Measurements from ENCODE around the gene ST6GALNAC4. TPM values are rescaled to one million over a fixed set of nuclear protein-coding genes. Genes with fewer than 3 reads are reported as not detected.

ST6GALNAC4 gene
- total and polyA plus RNA-seq, 2 donors (not counting 1 experiment from before 2014, with no cell fraction given), result 80.5 to 199 TPM

- ATAC-seq (ENCODE audit: low read depth), result no peak
- Histone ChIP-seq H3K36me3 (replicated peaks in 1 of 2; ENCODE audit: control extremely low read depth in 1 of 2, control insufficient read depth in 1 of 2, extremely low read depth in 1 of 2, insufficient read depth in 2 of 2, low read length in 1 of 2) (no peaks in the 10 kb centered on the region), H2AFZ (ENCODE audit: insufficient read depth, low read depth, low read length, poor library complexity, severe bottlenecking) (no peak overlapping the region), H3K27me3 (replicated peaks in 1 of 4; ENCODE audit: control extremely low read depth in 1 of 4, control insufficient read depth in 3 of 4, insufficient read depth in 4 of 4, low read length in 3 of 4) (no peaks in the 10 kb centered on the region), H3K9me3 (ENCODE audit: control extremely low read depth in 1 of 3, control insufficient read depth in 2 of 3, insufficient read depth in 1 of 3, low read length in 2 of 3) (no peaks in the 10 kb centered on the region), H3K4me2 (replicated peaks; ENCODE audit: low read depth, low read length, poor library complexity, severe bottlenecking) (no peak overlapping the region), H4K20me1 (ENCODE audit: control insufficient read depth, insufficient read depth, low read length, poor library complexity, severe bottlenecking) (no peaks in the 10 kb centered on the region), H3K4me1 (ENCODE audit: control insufficient read depth in 2 of 2, insufficient read depth in 2 of 2, low read length in 2 of 2) (peaks cover 25 to 41% of the 10 kb centered on the region in 2 donors), H3K27ac (ENCODE audit: low read length in 2 of 2) (no peak overlapping the region), H3K79me2 (ENCODE audit: control insufficient read depth, insufficient read depth, low read length) (no peaks in the 10 kb centered on the region), H3K4me3 (ENCODE audit: control extremely low read depth in 1 of 5, extremely low read depth in 1 of 5, insufficient read depth in 1 of 5, low read depth in 2 of 5, low read length in 4 of 5) (no peak overlapping the region), H3K9ac (ENCODE audit: low read length) (no peak overlapping the region)
- ChIA-PET CTCF (interaction anchor here (0.7 to 13.7 kb wide), 6 partner anchors 11 to 278 kb away, joined by 3 to 237 read pairs (median 28); partner anchors contain the start of genes CDK9, ST6GALNAC4 and TOR2A), POLR2A (interaction anchor here (0.7 kb wide), 1 partner anchor 65 kb away, joined by 4 read pairs; the partner anchor contains the start of gene FPGS)
- H3K4me1 Mint-ChIP-seq, result peaks cover 32% of the 10 kb centered on the region
- H3K9me3 Mint-ChIP-seq (ENCODE audit: insufficient read depth), result no peaks in the 10 kb centered on the region
- TF ChIP-seq EZH2 (IDR thresholded peaks at IDR 0.05; ENCODE audit: borderline replicate concordance, insufficient read depth, low read depth, low read length, poor library complexity, severe bottlenecking) (no peak), CTCF (IDR thresholded peaks at IDR 0.05) (no peak)
- peak; percentile 13 for DNase-seq
- H3K4me3 Mint-ChIP-seq, result no peak overlapping the region
- no peaks in the 10 kb centered on the region for H3K27me3 Mint-ChIP-seq
- intact Hi-C loops (cut with micrococcal nuclease), result no loop called here
- 94% methylated on average over 25 of the region's 30 CpGs for WGBS (ENCODE audit: insufficient coverage)
- H3K27ac Mint-ChIP-seq, result peak overlapping the region; percentile 41
Measured at GRCh38 chr9:127867356-127868277, 49.2 kb downstream of the ST6GALNAC4 start.

- H3K9me3 Mint-ChIP-seq (ENCODE audit: insufficient read depth), result no peaks in the 10 kb centered on the region
- Histone ChIP-seq H2AFZ (ENCODE audit: insufficient read depth, low read depth, low read length, poor library complexity, severe bottlenecking) (no peak overlapping the region), H3K9ac (ENCODE audit: low read length) (no peak overlapping the region), H3K4me2 (replicated peaks; ENCODE audit: low read depth, low read length, poor library complexity, severe bottlenecking) (no peak overlapping the region), H3K9me3 (ENCODE audit: control extremely low read depth in 1 of 3, control insufficient read depth in 2 of 3, insufficient read depth in 1 of 3, low read length in 2 of 3) (no peaks in the 10 kb centered on the region), H3K4me1 (ENCODE audit: control insufficient read depth in 2 of 2, insufficient read depth in 2 of 2, low read length in 2 of 2) (peaks cover 36 to 51% of the 10 kb centered on the region in 2 donors), H3K4me3 (ENCODE audit: control extremely low read depth in 1 of 5, extremely low read depth in 1 of 5, insufficient read depth in 1 of 5, low read depth in 2 of 5, low read length in 4 of 5) (no peak overlapping the region), H3K27ac (ENCODE audit: low read length in 2 of 2) (peak overlapping the region; percentile 29 to 73), H3K27me3 (replicated peaks in 1 of 4; ENCODE audit: control extremely low read depth in 1 of 4, control insufficient read depth in 3 of 4, insufficient read depth in 4 of 4, low read length in 3 of 4) (no peaks in the 10 kb centered on the region), H3K36me3 (replicated peaks in 1 of 2; ENCODE audit: control extremely low read depth in 1 of 2, control insufficient read depth in 1 of 2, extremely low read depth in 1 of 2, insufficient read depth in 2 of 2, low read length in 1 of 2) (no peaks in the 10 kb centered on the region), H3K79me2 (ENCODE audit: control insufficient read depth, insufficient read depth, low read length) (no peaks in the 10 kb centered on the region), H4K20me1 (ENCODE audit: control insufficient read depth, insufficient read depth, low read length, poor library complexity, severe bottlenecking) (no peaks in the 10 kb centered on the region)
- H3K4me1 Mint-ChIP-seq, result peaks cover 42% of the 10 kb centered on the region
- WGBS (ENCODE audit: insufficient coverage), result 69% methylated on average over 12 of the region's 13 CpGs
- intact Hi-C loops (cut with micrococcal nuclease), result no loop called here
- ChIA-PET CTCF (interaction anchor here (0.7 to 13.7 kb wide), 7 partner anchors 42 to 277 kb away, joined by 3 to 237 read pairs (median 4); partner anchors contain the start of genes FPGS, ST6GALNAC4 and TOR2A), POLR2A (interaction anchor here (0.6 to 1.2 kb wide), 2 partner anchors 50 to 594 kb away, joined by 3 to 5 read pairs; no protein-coding TSS in a partner anchor)
- peak; percentile 9 for ATAC-seq (ENCODE audit: low read depth)
- no peak for TF ChIP-seq CTCF (IDR thresholded peaks at IDR 0.05)
- no peak for TF ChIP-seq EZH2 (IDR thresholded peaks at IDR 0.05; ENCODE audit: borderline replicate concordance, insufficient read depth, low read depth, low read length, poor library complexity, severe bottlenecking)
- H3K4me3 Mint-ChIP-seq, result no peak overlapping the region
- no peaks in the 10 kb centered on the region for H3K27me3 Mint-ChIP-seq
- peak overlapping the region; percentile 93 for H3K27ac Mint-ChIP-seq
- peak; percentile 79 for DNase-seq
Measured at GRCh38 chr9:127866535-127866934, 50.3 kb downstream of the ST6GALNAC4 start.

Data from B cell (primary cell).